Colon (tissue), 2 donors: ENCODE results near the gene MRPL37.
"Not testable (repeated sequence)": the region's sequence is repeated elsewhere in the genome, so short reads cannot be mapped to it uniquely, and the experiment has no call there.

Source experiments
- FAIRE-seq: peaks from 2 replicates; lab custom pipeline; 2012; peaks lifted over from hg19 to GRCh38; lab: Jason Lieb, UNC
- donor health status: control.
- donor health status: control.

Gene MRPL37

GRCh38 chr1:54172614-54173599 is 27.1 kb upstream of the MRPL37 start:
- no peak for FAIRE-seq

- no peak for FAIRE-seq
Observed at GRCh38 chr1:54173681-54174080, 26.3 kb upstream of the MRPL37 start.

GRCh38 chr1:54174106-54174505 is 25.9 kb upstream of the MRPL37 start:
- FAIRE-seq: no peak

GRCh38 chr1:54176621-54177327 is 23.2 kb upstream of the MRPL37 start:
- no peak for FAIRE-seq

DNA sequence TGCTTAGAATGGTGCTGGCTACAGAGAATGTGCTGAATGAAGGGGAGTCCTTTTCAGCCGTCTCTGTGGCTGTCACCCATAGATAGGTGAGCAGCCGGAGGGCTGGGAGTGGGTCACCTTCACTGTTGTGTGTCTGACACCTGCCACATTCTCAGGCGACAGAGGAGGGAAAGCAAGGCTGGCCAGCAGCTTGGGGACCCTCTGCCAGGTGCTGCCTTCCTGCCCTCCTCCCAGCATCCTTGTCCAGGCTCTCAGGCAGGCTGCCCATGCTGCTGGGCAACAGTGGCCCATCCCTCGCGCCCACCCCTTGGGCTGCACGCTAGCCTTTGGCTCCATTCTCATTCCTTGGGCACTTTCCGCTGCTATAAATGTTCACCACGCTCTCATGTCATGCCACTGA is 22.2 kb upstream of the MRPL37 start:
- FAIRE-seq: no peak

GRCh38 chr1:54178296-54179070 is 21.5 kb upstream of the MRPL37 start:
- no peak for FAIRE-seq

DNA sequence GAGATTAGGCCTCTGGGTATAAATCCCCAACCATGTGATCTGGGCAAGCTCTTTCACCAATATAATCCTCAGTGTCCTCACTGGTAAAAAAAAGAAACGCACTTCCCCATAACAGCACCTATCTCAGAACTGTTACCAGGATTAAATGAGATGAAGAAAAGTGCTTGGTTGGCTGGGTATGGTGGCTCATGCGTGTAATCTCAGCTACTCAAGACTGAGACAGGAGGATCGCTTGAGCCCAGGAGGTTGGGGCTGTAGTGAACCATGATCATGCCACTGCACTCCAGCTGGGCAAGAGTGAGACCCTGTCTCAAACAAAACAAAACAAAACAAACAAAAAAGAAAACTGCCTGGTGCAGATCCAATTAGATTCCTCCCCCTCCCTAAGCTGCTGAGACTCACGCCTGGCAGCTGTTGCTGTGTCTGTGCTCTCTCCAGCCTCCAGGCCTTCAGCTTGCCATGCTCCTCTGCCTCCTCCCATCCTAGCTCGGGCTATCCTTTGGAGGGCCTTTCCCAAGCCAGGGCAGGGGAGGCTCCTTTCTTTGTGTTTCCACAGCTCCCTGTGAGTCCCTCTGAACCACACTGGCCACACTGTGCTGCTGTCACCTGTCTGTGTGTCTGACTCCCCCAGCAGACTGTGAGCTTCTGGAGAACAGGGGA is 19.1 kb upstream of the MRPL37 start:
- no peak for FAIRE-seq

DNA sequence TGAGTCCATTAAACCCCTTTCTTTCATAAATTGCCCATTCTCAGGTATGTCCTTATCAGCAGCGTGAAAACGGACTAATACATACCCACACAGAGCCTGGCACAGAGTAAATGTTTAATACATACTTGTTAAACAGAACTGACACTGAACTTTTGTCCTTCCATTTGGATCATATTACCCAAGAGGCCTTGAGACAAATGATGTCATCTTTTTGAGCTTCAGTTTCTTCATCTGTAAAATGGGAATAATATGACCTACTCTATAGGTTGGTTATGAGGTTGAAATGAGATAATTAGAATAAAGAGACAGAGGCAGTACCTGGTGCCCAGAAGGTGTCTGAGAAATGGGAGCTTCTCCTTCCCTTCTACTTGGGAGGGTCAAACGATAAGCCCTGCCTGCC is 13.9 kb upstream of the MRPL37 start:
- FAIRE-seq: no peak

GRCh38 chr1:54188291-54188690 is 11.7 kb upstream of the MRPL37 start:
- FAIRE-seq: no peak

DNA sequence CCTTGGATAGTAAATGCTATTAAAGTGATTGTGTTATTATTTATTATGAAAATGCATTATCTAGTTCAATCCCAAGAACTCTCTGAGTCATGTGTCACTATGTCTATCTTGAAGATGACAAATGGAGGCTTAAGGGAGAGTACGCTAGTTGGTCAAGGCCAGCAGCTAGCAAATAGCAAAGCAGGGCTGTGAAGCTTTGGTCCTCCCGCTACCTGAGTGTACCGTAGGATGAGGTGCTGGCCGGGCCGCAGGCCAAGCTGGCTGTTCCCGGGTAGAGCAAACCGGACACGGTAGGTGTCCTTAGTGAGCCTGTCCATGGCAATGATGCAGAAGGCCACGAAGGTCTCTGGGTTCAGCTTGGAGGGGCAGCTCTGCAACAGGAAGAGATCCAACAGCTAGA is 9.4 kb upstream of the MRPL37 start:
- no peak for FAIRE-seq

DNA sequence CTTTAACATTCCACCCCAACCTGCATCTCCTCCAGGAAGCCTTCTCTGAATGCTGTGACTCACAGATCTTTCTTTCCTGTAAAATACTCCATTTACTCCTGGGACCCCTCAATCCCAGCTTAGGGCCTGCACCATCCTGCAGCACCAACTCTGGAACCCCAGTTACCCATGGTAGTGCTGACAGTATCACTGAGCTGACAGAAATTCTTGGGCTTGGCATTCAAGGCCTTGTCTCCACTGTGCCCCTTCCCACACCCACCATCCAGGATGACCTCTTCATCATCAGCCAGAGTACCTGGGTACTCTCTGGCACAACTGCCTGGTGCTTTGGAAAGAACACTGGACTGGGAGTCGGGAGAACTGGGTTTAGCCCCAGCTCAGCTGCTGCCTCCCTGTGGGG is 8.4 kb upstream of the MRPL37 start:
- no peak for FAIRE-seq

DNA sequence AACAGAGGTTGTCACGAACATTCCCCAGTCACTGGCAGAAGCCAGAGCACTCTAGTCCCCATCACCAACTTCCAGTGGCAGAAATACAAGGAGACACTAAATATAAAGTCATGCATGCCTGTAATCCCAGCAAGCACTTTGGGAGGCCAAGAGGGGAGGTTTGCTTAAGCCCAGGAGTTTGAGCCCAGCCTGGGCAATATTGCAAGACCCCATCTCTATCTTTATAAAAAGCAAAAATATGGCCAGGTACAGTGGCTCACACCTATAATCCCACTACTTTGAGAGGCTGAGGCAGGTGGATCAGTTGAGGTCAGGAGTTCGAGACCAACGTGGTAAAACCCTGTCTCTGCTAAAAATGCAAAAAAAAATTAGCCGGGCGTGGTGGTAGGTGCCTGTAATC is 6.5 kb upstream of the MRPL37 start:
- no peak for FAIRE-seq

DNA sequence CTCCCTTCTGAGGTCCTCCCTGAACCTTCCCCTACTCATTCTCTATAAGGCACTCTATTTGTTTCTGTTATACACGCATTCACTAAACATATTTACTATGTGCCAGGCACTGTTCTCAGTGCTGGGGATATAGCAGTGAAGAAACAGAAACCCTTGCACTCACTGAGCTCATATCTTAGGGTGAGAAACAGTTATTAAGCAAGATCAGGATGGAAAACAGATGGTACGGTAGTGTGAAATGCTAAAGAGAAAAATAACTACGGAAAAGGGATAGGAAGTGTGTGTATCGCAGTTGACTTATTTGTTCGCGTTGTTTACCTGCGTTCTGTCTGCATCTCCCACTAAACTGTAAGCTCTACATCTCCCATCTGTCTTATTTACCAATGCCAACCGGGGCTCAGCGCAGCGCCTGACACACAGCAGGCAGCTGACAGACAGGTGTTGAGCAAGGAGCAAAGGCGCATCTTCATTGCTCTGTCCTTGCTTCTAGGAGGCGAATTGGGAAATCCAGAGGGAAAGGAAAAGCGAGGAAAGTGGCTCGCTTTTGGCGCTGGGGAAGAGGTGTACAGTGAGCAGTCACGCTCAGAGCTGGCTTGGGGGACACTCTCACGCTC is 709 bp upstream of the MRPL37 start:
- FAIRE-seq: no peak

DNA sequence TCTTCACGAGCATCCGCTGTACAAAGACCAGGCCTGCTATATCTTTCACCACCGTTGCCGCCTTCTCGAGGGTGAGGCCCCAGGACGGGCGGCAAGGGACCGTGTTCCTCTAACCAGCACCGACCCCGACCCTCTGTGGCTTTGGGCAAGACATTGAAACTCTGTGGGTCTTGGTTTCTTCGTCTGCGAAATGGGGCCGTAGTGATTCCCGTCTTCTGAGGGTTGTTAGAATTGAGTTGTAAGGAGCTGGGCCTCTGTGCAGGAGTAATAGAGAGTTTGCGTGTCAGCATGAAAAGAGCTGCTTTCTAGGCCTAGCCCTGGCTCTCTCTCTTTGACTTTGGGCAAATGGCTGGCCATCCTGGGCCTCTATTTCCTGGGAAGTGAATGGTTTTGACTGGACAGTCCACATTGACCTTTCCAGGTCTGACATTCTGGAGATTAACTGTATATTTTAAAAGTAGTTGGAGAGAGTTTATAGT is 591 bp downstream of the MRPL37 start:
- FAIRE-seq: no peak

DNA sequence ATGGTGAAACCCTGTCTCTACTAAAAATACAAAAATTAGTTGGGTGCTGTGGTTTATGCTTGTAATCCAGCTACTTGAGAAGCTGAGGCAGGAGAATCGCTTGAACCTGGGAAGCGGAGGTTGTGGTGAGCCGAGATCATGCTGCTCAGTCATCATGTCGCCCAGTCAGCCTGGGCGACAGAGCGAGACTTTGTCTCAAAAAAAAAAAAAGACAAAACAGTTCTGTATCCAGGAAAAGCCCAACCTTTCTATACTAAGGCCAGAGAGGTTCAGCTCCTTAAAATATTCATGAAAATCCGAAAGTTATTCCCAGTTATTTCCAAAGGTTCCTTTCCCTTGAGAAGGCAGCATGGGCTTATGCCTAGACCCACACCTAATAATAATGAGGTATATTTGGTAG is 4.2 kb downstream of the MRPL37 start:
- no peak for FAIRE-seq

GRCh38 chr1:54207287-54207686 is 7.3 kb downstream of the MRPL37 start:
- no peak for FAIRE-seq

DNA sequence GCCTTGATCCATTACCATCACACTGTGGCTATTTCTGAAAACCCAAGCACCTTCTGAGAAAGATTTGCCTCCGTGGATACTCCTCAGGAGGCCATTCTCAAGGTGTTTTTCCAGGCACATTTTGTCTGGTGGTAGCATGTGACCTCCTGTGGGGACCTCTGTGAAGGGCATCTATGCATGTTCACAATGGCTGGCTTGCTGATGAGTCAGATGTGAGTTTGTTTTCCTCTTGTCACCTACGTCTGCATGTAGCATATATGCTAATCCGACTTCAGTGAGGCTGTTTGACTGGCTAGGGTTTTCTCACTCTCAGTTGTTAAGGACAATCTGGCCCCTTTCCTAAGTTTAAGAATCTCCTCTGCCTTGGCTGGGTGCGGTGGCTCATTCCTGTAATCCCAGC is 7.9 kb downstream of the MRPL37 start:
- not testable (repeated sequence) for FAIRE-seq

DNA sequence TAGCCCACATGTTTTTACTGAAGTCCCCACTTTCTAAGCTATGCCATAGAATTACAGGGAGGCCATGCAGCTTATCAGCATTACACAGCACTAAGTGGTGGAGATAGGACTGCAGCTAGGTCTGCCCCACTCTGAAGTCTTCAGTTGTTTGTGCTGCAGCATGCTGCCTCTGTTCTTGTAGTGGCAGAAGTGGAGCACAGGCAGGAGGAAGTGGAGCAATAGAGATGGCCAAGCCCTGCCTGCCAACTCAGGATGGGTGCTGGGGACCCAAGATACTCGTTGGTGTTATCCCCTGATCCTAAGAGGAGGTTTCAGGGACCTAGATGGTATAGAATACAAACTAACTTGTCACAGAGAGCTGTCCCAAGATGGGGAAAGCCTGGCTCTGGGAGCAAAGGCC is 12.9 kb downstream of the MRPL37 start:
- no peak for FAIRE-seq

DNA sequence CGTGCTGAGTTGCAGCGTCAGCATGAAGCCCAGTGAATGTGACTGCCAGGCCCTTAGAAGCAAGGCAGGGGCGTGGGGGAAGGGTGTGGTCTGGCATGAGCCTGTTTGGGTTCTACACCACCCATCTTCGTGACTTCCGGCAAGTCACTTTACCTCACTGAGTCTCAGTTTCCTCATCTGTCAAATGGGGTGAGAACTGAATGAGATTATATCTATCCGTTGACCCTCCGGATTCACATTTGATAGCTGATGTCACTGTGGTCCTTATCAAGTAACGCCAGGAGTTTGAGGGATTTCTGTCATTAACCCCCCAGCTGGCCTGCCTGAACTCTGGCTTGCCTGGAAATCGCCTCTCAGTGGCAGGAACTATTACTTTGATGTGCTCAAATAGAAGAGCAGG is 15.6 kb downstream of the MRPL37 start:
- FAIRE-seq: no peak

- no peak for FAIRE-seq
Observed at GRCh38 chr1:54218883-54219687, 19.1 kb downstream of the MRPL37 start.

DNA sequence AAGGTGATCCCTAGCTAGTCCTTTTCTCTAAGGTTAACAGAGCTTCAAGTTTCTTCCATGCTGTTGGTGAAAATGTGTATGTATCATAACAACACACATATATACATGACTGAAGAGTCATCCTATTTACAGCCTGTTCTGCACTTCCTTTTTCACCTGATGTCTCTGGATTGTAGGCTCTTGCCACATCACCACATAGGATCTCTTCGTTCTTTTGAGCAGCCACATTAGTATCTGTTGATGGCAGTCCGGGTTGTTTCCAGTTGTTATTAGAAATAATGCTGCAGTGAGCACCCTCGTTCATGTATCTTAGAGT is 19.7 kb downstream of the MRPL37 start:
- no peak for FAIRE-seq
